HG02763 (cell line): ENCODE measurements around the gene B4GALT5.
"Not testable (repeated sequence)": the region's sequence is repeated elsewhere in the genome, so short reads cannot be mapped to it uniquely, and the experiment has no call there.

ENCODE experiments used
- ATAC-seq: cut with Tn5 transposase; IDR thresholded peaks from one replicate; pipeline ENCODE4 v1.9.1; 2021; ENCODE audit warnings: mild to moderate bottlenecking, moderate library complexity; ENCODE audit not compliant: unreplicated experiment

The B4GALT5 gene

DNA sequence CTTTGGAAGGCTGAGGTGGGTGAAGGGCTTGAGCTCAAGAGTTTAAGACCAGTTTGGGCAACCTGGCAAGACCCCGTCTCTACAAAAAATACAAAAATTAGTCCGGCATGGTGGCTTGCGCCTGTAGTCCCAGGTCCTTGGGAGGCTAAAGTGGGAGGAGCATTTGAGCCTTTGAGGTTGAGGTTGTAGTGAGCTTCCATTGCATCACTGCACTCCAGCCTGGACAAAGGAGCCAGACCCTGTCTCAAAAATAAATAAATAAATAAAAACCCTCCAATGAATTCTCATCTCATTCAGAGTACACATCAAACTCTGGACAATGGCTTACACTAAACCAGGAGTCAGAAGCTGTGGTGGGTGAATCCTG is 31.8 kb downstream of the B4GALT5 start:
- ATAC-seq = no peak

DNA sequence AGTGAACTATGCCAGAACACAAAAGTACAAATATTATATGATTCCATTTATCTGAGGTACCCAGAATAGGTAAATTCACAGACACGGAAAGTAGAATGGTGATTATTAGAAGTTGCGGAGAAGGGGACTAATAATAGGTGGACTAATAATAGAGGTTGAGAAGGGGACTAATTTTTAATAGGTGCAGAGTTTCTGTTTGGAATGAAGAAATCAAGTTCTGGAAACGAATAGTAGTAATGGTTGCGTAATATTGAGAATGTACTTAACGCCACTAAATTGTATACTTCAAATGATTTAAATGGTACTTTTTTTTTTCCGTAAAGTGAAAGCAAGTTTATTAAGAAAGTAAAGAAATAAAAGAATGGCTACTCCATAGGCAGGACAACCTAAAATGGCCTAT is 33.2 kb downstream of the B4GALT5 start:
- no peak for ATAC-seq

DNA sequence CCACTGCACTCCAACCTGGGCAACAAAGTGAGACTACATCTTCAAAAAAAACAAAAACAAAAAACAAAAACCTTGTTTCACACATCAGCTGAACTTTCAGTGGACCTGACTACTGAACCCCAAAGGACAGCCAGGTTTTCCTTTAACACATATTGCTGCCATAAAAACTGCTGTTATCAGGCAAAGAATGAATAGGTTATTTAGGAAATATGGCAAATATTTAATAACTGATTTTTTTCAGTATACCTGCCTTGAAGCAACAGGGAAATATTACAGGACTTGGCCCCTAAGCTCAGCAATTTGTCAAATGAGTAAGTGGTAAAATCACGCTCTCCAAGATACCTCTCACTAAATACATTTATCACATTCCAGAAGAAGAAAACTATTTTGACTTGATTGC is 34.0 kb downstream of the B4GALT5 start:
- no peak for ATAC-seq

DNA sequence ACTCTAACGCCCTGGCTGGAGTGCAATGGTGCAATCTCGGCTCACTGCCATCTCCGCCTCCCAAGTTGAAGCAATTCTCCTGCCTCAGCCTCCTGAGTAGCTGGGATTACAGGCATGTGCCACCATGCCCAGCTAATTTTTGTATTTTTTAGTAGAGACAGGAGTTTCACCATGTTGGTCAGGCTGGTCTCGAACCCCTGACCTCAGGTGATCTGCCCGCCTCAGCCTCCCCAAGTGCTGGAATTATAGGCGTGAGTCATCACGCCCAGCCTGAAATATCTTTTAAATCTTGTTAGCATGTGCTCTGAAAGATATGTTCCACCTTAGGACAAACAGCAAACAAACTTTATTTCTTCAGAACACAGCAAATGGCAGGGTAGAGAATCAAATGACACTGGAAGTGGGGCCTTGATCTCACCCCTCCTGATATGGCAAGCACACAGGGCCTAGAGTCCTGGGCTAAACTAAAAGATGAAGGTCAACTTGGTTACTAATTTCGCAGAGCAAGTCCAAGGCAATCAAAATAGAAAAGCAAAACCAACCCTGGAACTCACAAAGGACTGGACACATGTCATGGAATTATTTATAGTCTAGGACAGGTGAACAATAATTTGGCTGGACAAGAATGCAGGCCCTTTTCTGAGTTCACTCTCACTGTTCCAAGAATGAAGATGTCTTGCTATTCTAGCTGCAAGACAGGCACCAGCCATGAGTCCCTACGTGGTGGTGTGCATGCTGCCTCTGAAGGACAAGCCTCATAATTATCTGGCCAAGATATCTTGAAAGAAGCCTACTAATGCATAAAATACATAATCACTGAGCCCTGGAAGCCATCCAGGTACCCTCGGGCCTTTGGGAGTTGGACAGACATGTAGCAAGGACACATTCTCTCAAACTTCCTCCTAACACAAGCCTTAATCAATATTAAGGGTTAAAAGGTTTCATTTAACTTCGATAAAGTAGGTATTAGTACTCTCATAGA is 35.6 kb downstream of the B4GALT5 start:
- no peak for ATAC-seq

DNA sequence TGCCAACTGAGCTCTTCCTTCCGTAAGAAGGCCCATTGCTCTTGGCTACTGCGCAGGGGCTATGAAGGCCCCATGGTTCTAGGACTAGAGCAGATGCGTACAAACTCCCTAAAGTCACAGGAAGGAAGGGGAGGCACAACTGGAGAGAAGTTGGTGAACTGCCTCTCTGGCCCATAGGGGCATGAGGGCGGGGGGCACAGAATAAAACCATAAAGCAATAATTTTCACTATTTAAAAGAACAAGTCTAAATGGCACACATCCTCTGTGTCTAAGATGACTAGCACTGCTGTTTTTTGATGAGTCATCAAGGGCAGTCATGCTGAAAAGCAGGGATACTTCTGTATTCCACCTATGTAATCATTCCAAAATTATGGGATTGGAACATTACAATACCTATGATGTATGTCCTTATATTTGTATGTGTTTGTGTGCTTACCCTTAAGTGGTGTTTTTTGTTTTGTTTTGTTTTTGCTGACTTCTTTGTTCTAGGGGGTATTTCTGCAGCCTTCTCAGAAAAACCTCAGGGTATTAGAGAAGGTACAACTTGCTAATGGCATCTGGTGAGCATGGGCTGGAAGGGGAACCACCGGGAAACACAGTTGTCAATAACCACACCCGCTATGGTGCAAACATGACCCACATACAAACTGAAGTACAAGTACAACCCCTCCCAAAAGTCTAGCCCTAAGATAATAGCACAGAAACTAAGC is 36.9 kb downstream of the B4GALT5 start:
- peak; percentile 41 for ATAC-seq

DNA sequence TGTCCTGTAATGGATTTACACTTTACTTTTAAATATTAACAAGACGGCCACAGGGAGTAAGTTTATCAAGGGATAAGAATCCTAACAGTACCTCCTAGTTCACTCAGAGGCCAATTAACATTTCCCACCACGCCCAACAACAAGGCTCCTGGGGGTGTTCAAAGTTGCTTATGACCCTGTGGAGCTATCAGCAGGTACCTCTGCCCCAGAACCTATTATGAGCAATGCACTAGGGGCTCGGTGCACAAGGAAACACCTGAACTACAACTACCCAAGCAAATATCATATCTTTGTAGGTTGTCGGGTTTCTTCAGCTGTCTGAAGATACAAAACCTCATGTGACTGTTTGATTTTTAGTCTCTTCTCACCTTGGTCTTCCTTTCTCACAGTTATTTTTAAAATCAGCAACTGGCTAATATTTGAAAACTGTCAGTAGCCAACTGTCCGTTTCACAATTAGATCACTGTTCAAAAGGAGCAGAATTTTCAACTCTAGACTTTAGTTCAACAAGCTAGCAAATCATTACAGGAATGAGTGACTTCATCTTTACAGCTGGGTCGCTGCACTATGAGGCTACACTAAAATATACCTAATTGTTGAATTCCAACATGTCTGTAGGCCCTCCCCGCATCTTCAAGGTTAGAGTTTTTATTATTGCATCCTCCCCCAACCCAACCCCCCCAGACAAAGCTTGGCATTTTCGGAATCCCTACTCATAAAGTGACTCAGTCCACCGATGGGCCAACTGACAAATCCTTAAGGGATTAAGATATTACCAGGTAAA is 38.1 kb downstream of the B4GALT5 start:
- ATAC-seq = peak; percentile 42

DNA sequence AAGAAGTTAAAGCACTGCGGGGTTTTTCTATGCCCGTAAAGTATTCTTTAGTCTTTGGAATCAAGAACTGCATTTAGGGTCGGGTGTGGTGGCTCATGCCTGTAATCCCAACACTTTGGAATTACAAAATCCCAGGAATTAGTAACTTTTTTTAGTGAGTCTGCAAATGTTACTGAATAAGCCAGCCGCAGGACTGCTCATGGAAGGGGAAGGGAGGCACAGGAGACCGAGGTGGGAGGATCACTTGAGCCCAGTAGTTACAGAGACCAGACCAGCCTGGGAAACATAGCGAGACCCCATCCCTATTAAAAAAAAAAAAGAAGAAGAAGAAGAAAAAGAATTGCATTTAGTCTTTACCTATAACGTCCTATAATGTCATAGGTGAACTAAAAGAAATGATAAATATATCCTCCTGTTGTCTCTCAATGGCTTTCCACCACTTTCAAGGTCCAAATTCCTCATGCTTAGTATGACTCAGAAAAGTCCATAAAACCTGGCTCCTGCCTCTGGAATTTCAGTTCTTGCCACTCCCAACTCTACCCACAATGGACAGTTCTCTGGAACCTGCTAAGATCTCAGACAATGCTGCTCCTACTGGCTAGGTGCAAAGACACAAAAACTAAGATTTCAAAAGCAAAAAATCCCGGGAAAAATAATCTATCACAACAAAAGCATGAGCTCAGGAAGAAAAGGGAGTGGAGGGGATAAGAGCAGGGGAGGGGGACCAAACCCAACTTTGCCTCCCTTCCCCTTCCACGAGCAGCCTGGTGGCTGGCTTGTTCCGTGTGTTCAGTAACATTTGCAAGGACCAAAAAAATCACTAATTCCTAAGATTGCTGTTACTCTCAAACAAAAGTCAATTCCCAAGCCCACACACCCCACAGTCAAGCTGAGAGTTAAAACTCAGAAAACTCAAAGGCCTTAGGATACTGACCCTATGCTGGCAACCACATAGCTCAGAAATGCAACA is 39.0 kb downstream of the B4GALT5 start:
- no peak for ATAC-seq

DNA sequence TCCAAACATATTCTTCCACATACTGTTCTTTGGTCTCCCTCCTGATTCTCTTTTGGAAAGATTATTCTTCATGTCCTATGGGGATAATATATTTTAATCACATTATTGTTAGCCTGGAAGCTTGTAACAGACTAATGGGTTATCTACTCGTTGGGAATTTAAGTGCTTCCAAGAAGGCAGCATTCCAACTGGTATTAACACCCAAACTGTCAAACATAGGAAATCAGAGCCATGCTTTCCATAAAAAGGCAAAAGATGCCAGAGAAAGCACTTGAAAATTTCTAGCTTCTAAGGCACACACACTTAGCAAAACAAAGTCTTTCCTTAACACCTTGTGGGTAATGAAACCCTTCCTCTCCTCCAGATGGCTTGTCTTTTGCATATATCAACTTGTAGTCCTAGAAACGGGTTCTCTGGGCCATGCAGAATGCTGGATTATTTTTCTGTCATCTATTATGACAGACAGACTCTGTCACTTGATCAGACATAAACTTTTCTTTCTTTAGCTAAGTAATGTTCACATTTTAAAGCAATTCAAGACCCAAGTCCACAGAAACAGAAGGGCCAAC is 41.5 kb downstream of the B4GALT5 start:
- no peak for ATAC-seq

DNA sequence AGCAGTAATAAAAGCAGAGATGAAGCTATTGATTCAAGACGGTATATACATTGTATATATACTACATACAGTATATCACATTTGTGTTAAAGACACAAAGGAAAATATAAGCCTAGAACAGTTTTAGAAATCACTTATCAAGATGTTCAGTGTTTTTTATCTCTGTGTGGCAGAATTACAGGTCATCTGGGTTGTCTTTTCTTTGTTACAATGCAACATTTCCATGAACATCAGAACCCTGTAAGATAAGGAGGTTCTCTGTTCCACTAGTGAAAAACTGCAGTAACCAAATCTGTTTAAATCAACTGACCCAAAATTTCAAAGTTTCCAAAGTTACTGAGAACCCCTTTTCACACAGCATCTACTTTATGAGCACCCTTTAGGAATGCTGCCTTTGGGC is 42.2 kb downstream of the B4GALT5 start:
- no peak for ATAC-seq

DNA sequence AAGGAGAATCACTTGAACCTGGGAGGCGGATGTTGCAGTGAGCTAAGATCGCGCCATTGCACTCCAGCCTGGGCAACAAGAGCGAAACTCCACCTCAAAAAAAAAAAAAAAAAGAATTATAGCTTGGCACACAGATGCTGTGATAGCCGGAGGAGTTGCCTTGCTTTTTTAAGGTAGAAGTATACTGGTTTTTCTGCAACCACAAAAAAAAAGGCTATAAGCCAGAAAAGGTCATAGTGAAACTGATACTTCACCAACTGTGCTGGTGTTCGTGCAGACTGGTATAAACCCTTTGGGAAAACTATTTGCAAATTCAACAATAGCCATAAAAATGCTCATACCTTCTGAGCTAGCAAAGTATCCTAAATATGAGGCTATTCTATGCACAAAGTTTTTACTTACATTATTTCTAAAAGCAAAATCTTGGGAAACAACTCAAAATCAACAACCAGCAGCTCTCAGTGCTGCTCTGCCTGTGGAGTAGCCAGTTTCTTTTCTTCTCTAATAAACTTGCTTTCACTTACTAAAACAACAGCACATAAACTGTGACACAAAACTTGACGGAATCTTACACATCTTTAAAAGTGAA is 44.0 kb downstream of the B4GALT5 start:
- peak; percentile 52 for ATAC-seq

DNA sequence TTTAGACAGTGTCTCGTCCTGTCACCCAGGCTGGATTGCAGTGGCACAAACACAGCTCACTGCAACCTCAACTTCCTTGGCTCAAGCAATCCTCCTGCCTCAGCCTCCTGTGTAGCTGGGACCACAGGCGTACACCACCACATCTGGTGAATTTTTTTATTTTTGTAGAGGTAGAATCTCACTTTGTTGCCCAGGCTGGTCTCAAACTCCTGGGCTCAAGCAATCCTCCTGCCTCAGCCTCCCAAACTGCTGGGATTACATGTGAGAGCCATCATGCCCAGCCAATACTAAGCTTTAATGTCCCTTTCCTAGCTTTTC is 44.8 kb downstream of the B4GALT5 start:
- ATAC-seq = not testable (repeated sequence)

DNA sequence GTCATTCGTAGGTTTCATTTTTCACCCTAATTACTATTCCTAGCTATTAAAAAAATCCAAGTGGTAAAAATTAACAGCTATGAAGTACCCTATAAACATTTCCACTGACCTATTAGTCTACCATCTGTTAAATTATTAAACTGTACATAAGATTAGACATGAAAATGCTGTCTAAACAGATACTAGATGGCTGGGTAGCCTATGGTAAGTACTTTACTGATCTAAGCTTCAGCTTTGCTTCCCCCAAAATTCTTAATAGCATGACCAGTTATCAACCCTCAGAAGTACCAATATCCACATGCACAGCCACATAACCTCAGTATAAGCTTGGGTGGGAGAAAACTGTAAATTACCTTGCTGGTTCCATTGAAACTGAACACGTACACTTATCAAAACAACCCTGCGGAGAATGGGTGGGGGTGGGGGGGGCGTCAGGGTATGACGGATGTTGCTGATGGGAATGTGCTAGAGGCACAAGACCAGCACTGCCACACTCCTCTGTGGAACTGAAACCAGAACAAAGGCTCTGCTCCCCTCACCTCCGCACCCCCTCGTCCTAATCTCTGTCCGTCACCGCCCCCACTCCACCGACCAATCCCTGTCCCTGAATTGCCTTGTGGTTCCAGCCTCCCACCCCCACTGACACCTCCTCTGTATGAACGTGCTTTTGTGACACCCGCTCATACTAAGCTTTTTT is 45.3 kb downstream of the B4GALT5 start:
- peak; percentile 71 for ATAC-seq

DNA sequence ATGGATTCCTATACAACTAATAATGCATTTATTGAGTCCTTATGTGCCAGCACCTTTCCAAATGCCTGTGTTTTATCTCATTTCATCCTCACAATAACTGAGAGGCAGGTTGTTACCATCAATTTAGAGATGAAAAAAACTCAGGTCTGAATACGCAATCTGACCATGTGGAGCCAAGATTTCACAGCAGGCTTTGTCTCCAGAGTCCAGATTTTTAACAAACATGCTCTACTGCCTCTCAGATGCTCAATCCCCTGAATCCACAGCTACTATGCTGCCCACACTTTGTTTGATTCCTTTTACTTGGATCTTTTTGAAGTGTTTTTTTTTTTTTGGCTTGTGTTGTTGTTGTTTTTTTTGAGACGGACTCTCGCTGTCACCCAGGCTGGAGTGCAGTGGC is 46.8 kb downstream of the B4GALT5 start:
- ATAC-seq = no peak

DNA sequence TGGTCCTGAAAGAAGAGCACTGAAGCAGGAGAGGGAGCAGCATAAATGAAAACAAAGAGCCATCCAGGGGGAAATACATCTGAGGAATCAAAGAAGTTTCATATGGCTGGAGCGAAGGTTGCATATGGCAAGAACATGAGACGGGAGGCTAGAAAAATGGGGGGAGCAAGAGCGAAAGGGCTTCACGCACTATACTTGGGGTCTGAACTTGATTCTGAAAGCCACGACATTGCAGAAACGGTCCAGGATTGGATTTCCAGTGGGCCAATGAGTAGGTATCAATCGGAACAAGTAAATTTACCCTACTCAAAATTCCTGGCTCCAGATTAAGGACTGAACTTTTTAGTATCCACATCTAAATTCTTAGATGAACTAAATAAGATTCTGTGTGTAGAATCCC is 47.9 kb downstream of the B4GALT5 start:
- no peak for ATAC-seq

DNA sequence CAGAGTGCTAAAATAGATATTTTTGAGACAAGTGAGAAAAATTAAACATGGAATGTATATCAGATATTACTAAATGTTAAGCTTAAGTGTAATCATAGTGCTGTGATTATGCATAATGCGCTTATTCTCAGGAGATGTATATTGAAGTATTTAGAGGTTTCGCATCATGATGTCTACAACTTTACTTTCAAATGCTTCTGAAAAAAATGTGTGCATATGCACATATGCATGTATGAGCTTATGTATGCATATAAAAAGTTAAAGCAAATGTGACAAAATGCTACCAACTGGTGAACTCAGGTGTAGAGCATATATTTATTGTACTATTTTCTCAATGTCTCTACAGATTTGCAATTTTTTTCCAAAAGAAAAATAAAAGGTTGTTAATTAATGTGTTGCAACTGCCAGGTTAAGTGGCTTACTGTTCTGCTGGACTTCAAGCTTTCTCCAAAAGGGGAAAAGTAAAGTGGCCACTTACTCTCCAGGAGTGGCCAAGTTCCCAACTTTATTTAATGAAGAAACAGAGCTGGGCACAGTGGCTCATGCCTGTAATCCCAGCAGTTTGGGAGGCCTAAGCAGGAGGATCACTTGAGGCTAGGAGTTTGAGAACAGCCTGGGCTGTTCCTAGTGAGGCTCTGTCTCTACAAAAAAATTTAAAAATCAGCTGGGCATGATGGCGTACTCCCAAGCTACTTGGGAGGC is 48.9 kb downstream of the B4GALT5 start:
- ATAC-seq = no peak

DNA sequence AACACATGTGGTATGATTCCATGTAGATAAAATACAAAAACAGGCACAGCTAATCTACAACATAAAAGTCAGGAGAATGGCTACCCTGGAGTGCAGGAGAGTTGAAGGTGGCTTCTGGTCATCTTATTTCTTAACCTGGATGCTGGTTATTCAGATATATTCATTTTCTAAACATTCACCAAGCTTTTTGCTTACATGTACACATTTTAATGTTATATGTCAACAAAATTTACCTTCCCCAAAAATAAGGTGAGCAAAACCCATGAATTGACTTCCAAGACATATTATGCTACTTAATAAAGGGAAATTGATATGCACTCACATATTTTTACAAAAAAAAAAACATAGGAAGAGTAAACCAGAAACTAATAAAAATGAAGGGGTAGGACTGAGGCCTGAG is 50.6 kb downstream of the B4GALT5 start:
- no peak for ATAC-seq

DNA sequence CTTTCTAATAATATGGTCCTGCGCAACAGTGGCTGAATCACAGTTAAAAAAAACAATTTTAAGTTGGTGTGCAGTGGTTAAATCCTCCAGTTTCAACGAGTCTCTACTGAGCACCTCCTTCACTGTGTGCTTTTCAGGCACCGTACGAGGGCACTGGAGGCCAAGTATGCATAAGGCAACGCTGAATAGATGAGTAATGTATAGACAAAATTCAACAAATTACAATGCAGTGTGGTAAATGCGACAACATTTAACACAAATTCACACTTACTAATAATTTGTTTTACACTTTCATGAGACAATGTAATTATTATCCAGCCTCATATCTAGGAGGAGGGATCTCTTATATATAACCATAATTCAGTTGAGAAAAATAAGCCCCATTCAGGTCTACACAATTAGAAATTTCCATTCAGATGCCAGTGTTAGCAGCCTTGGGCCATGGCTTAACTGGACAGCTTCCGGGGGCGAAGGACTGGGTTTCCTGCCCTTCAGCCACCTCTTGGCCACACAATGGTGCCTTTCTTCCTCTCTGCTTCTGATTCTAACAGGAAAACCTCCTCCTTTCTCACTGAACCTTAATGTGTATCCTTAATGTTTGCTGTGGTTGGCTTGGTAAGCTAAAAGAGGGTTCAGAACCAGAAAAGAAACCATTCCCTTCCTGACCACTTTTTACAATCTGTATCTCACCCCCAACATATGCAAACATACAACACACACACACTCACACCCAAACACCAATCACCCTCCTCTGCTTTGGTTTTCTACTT is 51.9 kb downstream of the B4GALT5 start:
- ATAC-seq = no peak

DNA sequence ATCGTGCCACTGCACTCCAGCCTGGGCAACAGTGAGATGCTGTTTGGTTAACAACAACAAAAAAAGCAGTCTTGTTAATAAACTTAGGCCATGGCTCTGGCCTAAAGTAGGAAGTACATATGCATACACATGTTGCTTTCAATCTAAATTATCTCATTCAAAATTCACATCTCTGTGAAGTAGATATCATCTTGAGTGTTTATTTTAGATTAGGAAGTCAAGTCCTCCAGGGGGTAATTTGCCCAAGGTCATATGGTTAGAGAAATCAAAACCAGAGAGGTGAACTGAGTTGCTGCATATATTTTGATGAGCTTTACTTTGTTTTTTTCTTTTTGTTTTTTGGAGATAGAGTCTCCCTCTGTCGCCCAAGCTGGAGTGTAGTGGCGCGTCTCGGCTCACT is 52.8 kb downstream of the B4GALT5 start:
- ATAC-seq = no peak
